GM21447 (cell line): ENCODE results near the gene RPS27.

Experiments
- ATAC-seq: cut with Tn5 transposase; IDR thresholded peaks from one replicate; pipeline ENCODE4 v1.9.1; 2021; ENCODE audit not compliant: unreplicated experiment

Gene RPS27

GRCh38 chr1:153990468-153991150, at the start of gene RPS27:
TSS of gene RPS27 (plus strand) at chr1:153990762. CDS start at chr1:153990797, 35 bp downstream.
- no peak for ATAC-seq

GRCh38 chr1:153941826-153942725, 48.5 kb upstream of the RPS27 start:
- no peak for ATAC-seq

- no peak for ATAC-seq
Observed at GRCh38 chr1:153942766-153943549, 47.6 kb upstream of the RPS27 start.

GRCh38 chr1:153944005-153944826, 46.3 kb upstream of the RPS27 start:
- ATAC-seq = no peak

GRCh38 chr1:153944827-153945117, 45.8 kb upstream of the RPS27 start:
- no peak for ATAC-seq

GRCh38 chr1:153945131-153945794, 45.3 kb upstream of the RPS27 start:
- no peak for ATAC-seq

- peak; percentile 73 for ATAC-seq
Observed at GRCh38 chr1:153945795-153946621, 44.6 kb upstream of the RPS27 start.

GRCh38 chr1:153946622-153947241, 43.8 kb upstream of the RPS27 start, which contains the start of gene DENND4B:
TSS of gene DENND4B (minus strand) at chr1:153946718. CDS start at chr1:153944374, 2,344 bp downstream.
- peak; percentile 58 for ATAC-seq

GRCh38 chr1:153951183-153951582, 39.4 kb upstream of the RPS27 start:
- ATAC-seq = no peak

- ATAC-seq = no peak
Observed at GRCh38 chr1:153951801-153952200, 38.8 kb upstream of the RPS27 start.

GRCh38 chr1:153953859-153954365, 36.6 kb upstream of the RPS27 start:
- no peak for ATAC-seq

GRCh38 chr1:153954826-153955225, 35.7 kb upstream of the RPS27 start:
- no peak for ATAC-seq

GRCh38 chr1:153956997-153957715, 33.4 kb upstream of the RPS27 start:
- ATAC-seq = no peak

- peak; percentile 16 for ATAC-seq
Observed at GRCh38 chr1:153957744-153958110, 32.8 kb upstream of the RPS27 start.

- ATAC-seq = peak; percentile 60
Observed at GRCh38 chr1:153958111-153958960, 32.2 kb upstream of the RPS27 start, which contains the start of gene CRTC2. TSS of gene CRTC2 (minus strand) at chr1:153958612. CDS start at chr1:153958497, 115 bp downstream.

- no peak for ATAC-seq
Observed at GRCh38 chr1:153958961-153959260, 31.7 kb upstream of the RPS27 start.

GRCh38 chr1:153959454-153959853, 31.1 kb upstream of the RPS27 start:
- no peak for ATAC-seq
